ENCODE measurements around the gene VRK1. TPM values are rescaled to one million over a fixed set of nuclear protein-coding genes. Genes with fewer than 3 reads are reported as not detected.

The VRK1 gene
- total and polyA plus RNA-seq, 2 donors (not counting 1 experiment from before 2014, with no cell fraction given), result 10.3 to 28.2 TPM

DNA sequence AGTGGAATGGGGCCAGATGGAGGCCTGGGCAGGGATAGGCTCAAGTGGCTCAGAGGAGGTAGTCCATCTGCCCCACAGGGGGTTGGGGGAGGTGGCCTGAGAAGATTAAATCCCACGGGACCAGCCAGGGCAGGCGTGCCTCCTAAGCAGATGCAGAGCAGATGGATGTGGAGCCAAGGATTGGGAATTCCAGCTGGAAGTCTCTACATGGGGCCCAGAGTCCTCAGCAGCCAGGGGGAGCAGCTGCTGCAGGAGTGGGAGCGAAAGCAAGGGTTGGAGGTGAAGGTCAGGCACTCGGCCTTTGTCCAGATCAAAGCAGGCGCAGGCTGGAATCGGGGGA lies 42.4 kb upstream of the VRK1 start:
- Histone ChIP-seq H3K27ac (ENCODE audit: low read length in 2 of 2) (no peak overlapping the region), H3K9me3 (ENCODE audit: control extremely low read depth in 1 of 3, control insufficient read depth in 2 of 3, insufficient read depth in 1 of 3, low read length in 2 of 3) (no peaks in the 10 kb centered on the region), H3K9ac (ENCODE audit: low read length) (no peak overlapping the region), H3K27me3 (replicated peaks in 1 of 4; ENCODE audit: control extremely low read depth in 1 of 4, control insufficient read depth in 3 of 4, insufficient read depth in 4 of 4, low read length in 3 of 4) (peaks cover 0 to 19% (median 0%) of the 10 kb centered on the region in 4 experiments), H3K36me3 (replicated peaks in 1 of 2; ENCODE audit: control extremely low read depth in 1 of 2, control insufficient read depth in 1 of 2, extremely low read depth in 1 of 2, insufficient read depth in 2 of 2, low read length in 1 of 2) (no peaks in the 10 kb centered on the region), H3K4me2 (replicated peaks; ENCODE audit: low read depth, low read length, poor library complexity, severe bottlenecking) (no peak overlapping the region), H3K79me2 (ENCODE audit: control insufficient read depth, insufficient read depth, low read length) (no peaks in the 10 kb centered on the region), H2AFZ (ENCODE audit: insufficient read depth, low read depth, low read length, poor library complexity, severe bottlenecking) (no peak overlapping the region), H4K20me1 (ENCODE audit: control insufficient read depth, insufficient read depth, low read length, poor library complexity, severe bottlenecking) (no peaks in the 10 kb centered on the region), H3K4me1 (ENCODE audit: control insufficient read depth in 2 of 2, insufficient read depth in 2 of 2, low read length in 2 of 2) (no peaks in the 10 kb centered on the region), H3K4me3 (ENCODE audit: control extremely low read depth in 1 of 5, extremely low read depth in 1 of 5, insufficient read depth in 1 of 5, low read depth in 2 of 5, low read length in 4 of 5) (no peak overlapping the region)
- ATAC-seq (ENCODE audit: low read depth) (no peak), DNase-seq (no peak)
- Mint-ChIP-seq H3K4me1 (no peaks in the 10 kb centered on the region), H3K27ac (no peak overlapping the region), H3K9me3 (ENCODE audit: insufficient read depth) (no peaks in the 10 kb centered on the region), H3K4me3 (no peak overlapping the region), H3K27me3 (peaks cover 33% of the 10 kb centered on the region)
- TF ChIP-seq, protein P1, sequence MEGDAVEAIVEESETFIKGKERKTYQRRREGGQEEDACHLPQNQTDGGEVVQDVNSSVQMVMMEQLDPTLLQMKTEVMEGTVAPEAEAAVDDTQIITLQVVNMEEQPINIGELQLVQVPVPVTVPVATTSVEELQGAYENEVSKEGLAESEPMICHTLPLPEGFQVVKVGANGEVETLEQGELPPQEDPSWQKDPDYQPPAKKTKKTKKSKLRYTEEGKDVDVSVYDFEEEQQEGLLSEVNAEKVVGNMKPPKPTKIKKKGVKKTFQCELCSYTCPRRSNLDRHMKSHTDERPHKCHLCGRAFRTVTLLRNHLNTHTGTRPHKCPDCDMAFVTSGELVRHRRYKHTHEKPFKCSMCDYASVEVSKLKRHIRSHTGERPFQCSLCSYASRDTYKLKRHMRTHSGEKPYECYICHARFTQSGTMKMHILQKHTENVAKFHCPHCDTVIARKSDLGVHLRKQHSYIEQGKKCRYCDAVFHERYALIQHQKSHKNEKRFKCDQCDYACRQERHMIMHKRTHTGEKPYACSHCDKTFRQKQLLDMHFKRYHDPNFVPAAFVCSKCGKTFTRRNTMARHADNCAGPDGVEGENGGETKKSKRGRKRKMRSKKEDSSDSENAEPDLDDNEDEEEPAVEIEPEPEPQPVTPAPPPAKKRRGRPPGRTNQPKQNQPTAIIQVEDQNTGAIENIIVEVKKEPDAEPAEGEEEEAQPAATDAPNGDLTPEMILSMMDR (IDR thresholded peaks at IDR 0.05), result no peak
- TF ChIP-seq EZH2 (IDR thresholded peaks at IDR 0.05; ENCODE audit: borderline replicate concordance, insufficient read depth, low read depth, low read length, poor library complexity, severe bottlenecking), result no peak
- intact Hi-C loops (cut with micrococcal nuclease), result no loop called here
- CTCF ChIA-PET, result interaction anchor here (1.8 kb wide), 1 partner anchor 13 kb away, joined by 4 read pairs; no protein-coding TSS in a partner anchor
- POLR2A ChIA-PET, result no interaction called here
- 81% methylated on average over 4 of the region's 6 CpGs for WGBS (ENCODE audit: insufficient coverage)

DNA sequence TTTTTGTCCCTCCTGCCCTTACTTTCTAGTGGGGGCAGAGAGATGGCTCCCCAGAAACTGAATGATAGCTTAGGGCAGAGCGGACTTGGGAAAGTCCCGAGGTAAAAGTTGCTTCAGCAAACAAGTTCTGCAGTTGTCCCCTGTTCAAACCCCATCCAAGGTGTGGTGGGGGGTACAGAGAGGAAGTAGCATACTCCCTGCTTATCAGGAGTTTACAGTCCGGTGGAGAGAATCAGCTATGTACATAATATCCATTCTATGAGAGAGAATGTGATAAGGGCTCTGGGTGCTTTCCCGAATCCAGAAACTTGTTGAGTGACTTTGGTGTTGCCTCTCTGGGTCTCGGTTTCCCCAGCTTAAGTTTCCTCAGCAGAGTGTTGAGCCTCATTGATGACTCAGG lies 40.4 kb upstream of the VRK1 start:
- peaks cover 33% of the 10 kb centered on the region for H3K27me3 Mint-ChIP-seq
- H3K27ac Mint-ChIP-seq, result no peak overlapping the region
- Histone ChIP-seq H3K36me3 (replicated peaks in 1 of 2; ENCODE audit: control extremely low read depth in 1 of 2, control insufficient read depth in 1 of 2, extremely low read depth in 1 of 2, insufficient read depth in 2 of 2, low read length in 1 of 2) (no peaks in the 10 kb centered on the region), H3K27me3 (replicated peaks in 1 of 4; ENCODE audit: control extremely low read depth in 1 of 4, control insufficient read depth in 3 of 4, insufficient read depth in 4 of 4, low read length in 3 of 4) (peaks cover 0 to 19% (median 0%) of the 10 kb centered on the region in 4 experiments), H3K4me1 (ENCODE audit: control insufficient read depth in 2 of 2, insufficient read depth in 2 of 2, low read length in 2 of 2) (no peaks in the 10 kb centered on the region), H3K79me2 (ENCODE audit: control insufficient read depth, insufficient read depth, low read length) (no peaks in the 10 kb centered on the region), H3K9ac (ENCODE audit: low read length) (no peak overlapping the region), H4K20me1 (ENCODE audit: control insufficient read depth, insufficient read depth, low read length, poor library complexity, severe bottlenecking) (no peaks in the 10 kb centered on the region), H3K9me3 (ENCODE audit: control extremely low read depth in 1 of 3, control insufficient read depth in 2 of 3, insufficient read depth in 1 of 3, low read length in 2 of 3) (no peaks in the 10 kb centered on the region), H3K4me3 (ENCODE audit: control extremely low read depth in 1 of 5, extremely low read depth in 1 of 5, insufficient read depth in 1 of 5, low read depth in 2 of 5, low read length in 4 of 5) (no peak overlapping the region), H3K27ac (ENCODE audit: low read length in 2 of 2) (no peak overlapping the region), H2AFZ (ENCODE audit: insufficient read depth, low read depth, low read length, poor library complexity, severe bottlenecking) (no peak overlapping the region), H3K4me2 (replicated peaks; ENCODE audit: low read depth, low read length, poor library complexity, severe bottlenecking) (no peak overlapping the region)
- no peak for ATAC-seq (ENCODE audit: low read depth)
- ChIA-PET CTCF (interaction anchor here (1.8 kb wide), 1 partner anchor 15 kb away, joined by 4 read pairs; no protein-coding TSS in a partner anchor), POLR2A (no interaction called here)
- intact Hi-C loops (cut with micrococcal nuclease), result no loop called here
- no peaks in the 10 kb centered on the region for H3K9me3 Mint-ChIP-seq (ENCODE audit: insufficient read depth)
- 50% methylated on average over 2 of the region's 5 CpGs for whole genome bisulfite sequencing (ENCODE audit: insufficient coverage)
- no peaks in the 10 kb centered on the region for H3K4me1 Mint-ChIP-seq
- H3K4me3 Mint-ChIP-seq, result no peak overlapping the region
- TF ChIP-seq EZH2 (IDR thresholded peaks at IDR 0.05; ENCODE audit: borderline replicate concordance, insufficient read depth, low read depth, low read length, poor library complexity, severe bottlenecking), result no peak
- TF ChIP-seq, protein P1 (IDR thresholded peaks at IDR 0.05), result no peak
- DNase-seq, result no peak
